ENCODE measurements around the gene PPFIA3. TPM values are rescaled to one million over a fixed set of nuclear protein-coding genes. Genes with fewer than 3 reads are reported as not detected.

The PPFIA3 gene
- total and polyA plus RNA-seq, 4 experiments from 2014 or later = 0.27 to 4.5 (median 2.3) TPM

GRCh38 chr19:49182848-49183375, 63.6 kb downstream of the PPFIA3 start:
- Mint-ChIP-seq H3K4me1 (peaks cover 0 to 4% (median 0%) of the 10 kb centered on the region in 4 donors), H3K9me3 (peaks cover 0 to 29% (median 11%) of the 10 kb centered on the region in 8 donors), H3K27me3 (peaks cover 1% of the 10 kb centered on the region in 2 donors), H3K27ac (no peak overlapping the region), H3K36me3 (peaks cover 3% of the 10 kb centered on the region in 2 donors), H3K4me3 (no peak overlapping the region)
- intact Hi-C loops (cut with micrococcal nuclease) = no loop called here
- no peaks in the 10 kb centered on the region for H3K36me3 ChIP-seq (ENCODE audit: insufficient read depth, low read length)
- H3K27ac ChIP-seq (ENCODE audit: low read depth, low read length) = no peak overlapping the region
- H3K4me1 ChIP-seq (ENCODE audit: insufficient read depth, low read length) = no peaks in the 10 kb centered on the region
- CTCF ChIA-PET (ENCODE audit: partially characterized antibody) = interaction anchor here (0.6 kb wide), 1 partner anchor 15 kb away, joined by 3 read pairs; no protein-coding TSS in a partner anchor
- no peaks in the 10 kb centered on the region for H3K9me3 ChIP-seq (ENCODE audit: control insufficient read depth in 1 of 2, low read length in 2 of 2)
- POLR2A ChIA-PET (ENCODE audit: partially characterized antibody) = no interaction called here
- no peaks in the 10 kb centered on the region for H3K27me3 ChIP-seq (ENCODE audit: insufficient read depth, low read length)
- DNase-seq = no peak
- H3K4me3 ChIP-seq (ENCODE audit: low read length in 2 of 2) = no peak overlapping the region

- POLR2A ChIA-PET (ENCODE audit: partially characterized antibody) = no interaction called here
- Mint-ChIP-seq H3K27ac (peak overlapping the region in 1 of 7 donors; percentile 14), H3K9me3 (peaks cover 0 to 25% (median 11%) of the 10 kb centered on the region in 8 donors), H3K27me3 (peaks cover 1% of the 10 kb centered on the region in 2 donors), H3K36me3 (peaks cover 3% of the 10 kb centered on the region in 2 donors), H3K4me3 (no peak overlapping the region), H3K4me1 (peaks cover 8 to 20% (median 13%) of the 10 kb centered on the region in 4 donors)
- Histone ChIP-seq H3K4me1 (ENCODE audit: insufficient read depth, low read length) (peaks cover 10% of the 10 kb centered on the region), H3K36me3 (ENCODE audit: insufficient read depth, low read length) (no peaks in the 10 kb centered on the region), H3K9me3 (ENCODE audit: control insufficient read depth in 1 of 2, low read length in 2 of 2) (no peaks in the 10 kb centered on the region), H3K27me3 (ENCODE audit: insufficient read depth, low read length) (no peaks in the 10 kb centered on the region), H3K27ac (ENCODE audit: low read depth, low read length) (no peak overlapping the region), H3K4me3 (ENCODE audit: low read length in 2 of 2) (no peak overlapping the region)
- intact Hi-C loops (cut with micrococcal nuclease) = no loop called here
- CTCF ChIA-PET (ENCODE audit: partially characterized antibody) = interaction anchor here (1.7 to 2.1 kb wide), 2 partner anchors 12 to 88 kb away, joined by 5 to 6 read pairs; no protein-coding TSS in a partner anchor
- no peak for DNase-seq
Measured at GRCh38 chr19:49186108-49186507, 66.8 kb downstream of the PPFIA3 start.

- Mint-ChIP-seq H3K27ac (peak overlapping the region in 1 of 7 donors; percentile 77), H3K9me3 (peaks cover 0 to 19% (median 9%) of the 10 kb centered on the region in 8 donors), H3K27me3 (peaks cover 0 to 1% of the 10 kb centered on the region in 2 donors), H3K4me3 (no peak overlapping the region), H3K36me3 (peaks cover 3% of the 10 kb centered on the region in 2 donors), H3K4me1 (peaks cover 6 to 20% (median 13%) of the 10 kb centered on the region in 4 donors)
- no peaks in the 10 kb centered on the region for H3K9me3 ChIP-seq (ENCODE audit: control insufficient read depth in 1 of 2, low read length in 2 of 2)
- H3K36me3 ChIP-seq (ENCODE audit: insufficient read depth, low read length) = no peaks in the 10 kb centered on the region
- no peak overlapping the region for H3K4me3 ChIP-seq (ENCODE audit: low read length in 2 of 2)
- no peak overlapping the region for H3K27ac ChIP-seq (ENCODE audit: low read depth, low read length)
- DNase-seq = no peak
- H3K4me1 ChIP-seq (ENCODE audit: insufficient read depth, low read length) = peaks cover 10% of the 10 kb centered on the region
- ChIA-PET CTCF (ENCODE audit: partially characterized antibody) (interaction anchor here (1.2 kb wide), 1 partner anchor 10 kb away, joined by 7 read pairs; no protein-coding TSS in a partner anchor), POLR2A (ENCODE audit: partially characterized antibody) (no interaction called here)
- intact Hi-C loops (cut with micrococcal nuclease) = no loop called here
- no peaks in the 10 kb centered on the region for H3K27me3 ChIP-seq (ENCODE audit: insufficient read depth, low read length)
Measured at GRCh38 chr19:49188626-49189200, 69.4 kb downstream of the PPFIA3 start.

- CTCF ChIA-PET (ENCODE audit: partially characterized antibody) = no interaction called here
- intact Hi-C loops (cut with micrococcal nuclease) = no loop called here
- H3K27me3 ChIP-seq (ENCODE audit: insufficient read depth, low read length) = no peaks in the 10 kb centered on the region
- H3K27me3 Mint-ChIP-seq = no peaks in the 10 kb centered on the region
- no peak for DNase-seq
- no peak overlapping the region for H3K27ac Mint-ChIP-seq
- H3K9me3 Mint-ChIP-seq = peaks cover 0 to 15% (median 5%) of the 10 kb centered on the region in 8 donors
- H3K36me3 ChIP-seq (ENCODE audit: insufficient read depth, low read length) = no peaks in the 10 kb centered on the region
- no peak overlapping the region for H3K27ac ChIP-seq (ENCODE audit: low read depth, low read length)
- H3K4me3 ChIP-seq (ENCODE audit: low read length in 2 of 2) = no peak overlapping the region
- peaks cover 6 to 20% (median 13%) of the 10 kb centered on the region in 4 donors for H3K4me1 Mint-ChIP-seq
- no peaks in the 10 kb centered on the region for H3K9me3 ChIP-seq (ENCODE audit: control insufficient read depth in 1 of 2, low read length in 2 of 2)
- H3K4me3 Mint-ChIP-seq = peak overlapping the region in 2 of 8 donors; percentile 3 to 36
- no peaks in the 10 kb centered on the region for H3K36me3 Mint-ChIP-seq
- POLR2A ChIA-PET (ENCODE audit: partially characterized antibody) = no interaction called here
- H3K4me1 ChIP-seq (ENCODE audit: insufficient read depth, low read length) = peaks cover 10% of the 10 kb centered on the region
Measured at GRCh38 chr19:49189259-49189658, 69.9 kb downstream of the PPFIA3 start.

GRCh38 chr19:49190781-49191180, 71.4 kb downstream of the PPFIA3 start:
- intact Hi-C loops (cut with micrococcal nuclease) = no loop called here
- Histone ChIP-seq H3K4me1 (ENCODE audit: insufficient read depth, low read length) (peaks cover 10% of the 10 kb centered on the region), H3K36me3 (ENCODE audit: insufficient read depth, low read length) (no peaks in the 10 kb centered on the region), H3K9me3 (ENCODE audit: control insufficient read depth in 1 of 2, low read length in 2 of 2) (no peaks in the 10 kb centered on the region), H3K27ac (ENCODE audit: low read depth, low read length) (no peak overlapping the region), H3K27me3 (ENCODE audit: insufficient read depth, low read length) (no peaks in the 10 kb centered on the region), H3K4me3 (ENCODE audit: low read length in 2 of 2) (no peak overlapping the region)
- peaks cover 6 to 20% (median 13%) of the 10 kb centered on the region in 4 donors for H3K4me1 Mint-ChIP-seq
- no peaks in the 10 kb centered on the region for H3K36me3 Mint-ChIP-seq
- no peak overlapping the region for H3K4me3 Mint-ChIP-seq
- POLR2A ChIA-PET (ENCODE audit: partially characterized antibody) = no interaction called here
- no peaks in the 10 kb centered on the region for H3K27me3 Mint-ChIP-seq
- no peak overlapping the region for H3K27ac Mint-ChIP-seq
- DNase-seq = no peak
- peaks cover 0 to 6% (median 0%) of the 10 kb centered on the region in 8 donors for H3K9me3 Mint-ChIP-seq
- CTCF ChIA-PET (ENCODE audit: partially characterized antibody) = no interaction called here

GRCh38 chr19:49193822-49194394, 74.6 kb downstream of the PPFIA3 start:
- H3K4me1 ChIP-seq (ENCODE audit: insufficient read depth, low read length) = peaks cover 10% of the 10 kb centered on the region
- H3K9me3 ChIP-seq (ENCODE audit: control insufficient read depth in 1 of 2, low read length in 2 of 2) = no peaks in the 10 kb centered on the region
- Mint-ChIP-seq H3K9me3 (no peaks in the 10 kb centered on the region), H3K27ac (peak overlapping the region in 1 of 7 donors; percentile 73), H3K4me1 (peaks cover 7 to 18% (median 13%) of the 10 kb centered on the region in 4 donors), H3K36me3 (no peaks in the 10 kb centered on the region), H3K27me3 (peaks cover under 1% of the 10 kb centered on the region in 2 donors), H3K4me3 (no peak overlapping the region)
- POLR2A ChIA-PET (ENCODE audit: partially characterized antibody) = interaction anchor here (0.8 kb wide), 1 partner anchor 97 kb away, joined by 3 read pairs; no protein-coding TSS in a partner anchor
- DNase-seq = no peak
- intact Hi-C loops (cut with micrococcal nuclease) = no loop called here
- H3K36me3 ChIP-seq (ENCODE audit: insufficient read depth, low read length) = no peaks in the 10 kb centered on the region
- no peaks in the 10 kb centered on the region for H3K27me3 ChIP-seq (ENCODE audit: insufficient read depth, low read length)
- CTCF ChIA-PET (ENCODE audit: partially characterized antibody) = interaction anchor here (1.9 kb wide), 1 partner anchor 96 kb away, joined by 6 read pairs; no protein-coding TSS in a partner anchor
- H3K27ac ChIP-seq (ENCODE audit: low read depth, low read length) = no peak overlapping the region
- no peak overlapping the region for H3K4me3 ChIP-seq (ENCODE audit: low read length in 2 of 2)

GRCh38 chr19:49194408-49194807, 75.1 kb downstream of the PPFIA3 start:
- no peak overlapping the region for H3K27ac Mint-ChIP-seq
- DNase-seq = no peak
- peaks cover 8% of the 10 kb centered on the region for H3K4me1 ChIP-seq (ENCODE audit: insufficient read depth, low read length)
- no peaks in the 10 kb centered on the region for H3K36me3 ChIP-seq (ENCODE audit: insufficient read depth, low read length)
- H3K4me3 Mint-ChIP-seq = no peak overlapping the region
- peaks cover 7 to 13% (median 10%) of the 10 kb centered on the region in 4 donors for H3K4me1 Mint-ChIP-seq
- peaks cover 1% of the 10 kb centered on the region in 2 donors for H3K27me3 Mint-ChIP-seq
- intact Hi-C loops (cut with micrococcal nuclease) = no loop called here
- H3K9me3 ChIP-seq (ENCODE audit: control insufficient read depth in 1 of 2, low read length in 2 of 2) = no peaks in the 10 kb centered on the region
- no peaks in the 10 kb centered on the region for H3K27me3 ChIP-seq (ENCODE audit: insufficient read depth, low read length)
- CTCF ChIA-PET (ENCODE audit: partially characterized antibody) = interaction anchor here (1.9 kb wide), 1 partner anchor 97 kb away, joined by 6 read pairs; no protein-coding TSS in a partner anchor
- H3K27ac ChIP-seq (ENCODE audit: low read depth, low read length) = no peak overlapping the region
- H3K36me3 Mint-ChIP-seq = no peaks in the 10 kb centered on the region
- H3K4me3 ChIP-seq (ENCODE audit: low read length in 2 of 2) = no peak overlapping the region
- POLR2A ChIA-PET (ENCODE audit: partially characterized antibody) = interaction anchor here (0.8 kb wide), 1 partner anchor 98 kb away, joined by 3 read pairs; no protein-coding TSS in a partner anchor
- H3K9me3 Mint-ChIP-seq = no peaks in the 10 kb centered on the region

Measured in CD4-positive, alpha-beta memory T cell (primary cell).